Measurements from ENCODE around the gene EHF. TPM values are rescaled to one million over a fixed set of nuclear protein-coding genes. Genes with fewer than 3 reads are reported as not detected.

The EHF gene
- polyA plus RNA-seq, 1 of the 3 experiments (the other 2 are of a cell fraction) = not detected

- H3K27me3 ChIP-seq (ENCODE audit: insufficient read depth) = peaks cover 5% of the 10 kb centered on the region; the same call in 1 of the 2 replicates
- CTCF ChIA-PET = interaction anchor here (0.6 kb wide), 1 partner anchor 12 kb away, joined by 3 read pairs; no protein-coding TSS in a partner anchor
- no peaks in the 10 kb centered on the region for H4K20me1 ChIP-seq (ENCODE audit: insufficient read depth)
- H3K4me1 ChIP-seq (ENCODE audit: control insufficient read depth in 1 of 2, insufficient read depth in 2 of 2, low read depth in 1 of 2, low read length in 1 of 2) = no peaks in the 10 kb centered on the region; a peak in 1 of 4 replicates
- H3K4me2 ChIP-seq = no peak overlapping the region
- no peak overlapping the region for H3K4me3 ChIP-seq (ENCODE audit: low read depth in 2 of 2, low read length in 1 of 2)
- H3K9me3 ChIP-seq = no peaks in the 10 kb centered on the region
- no peak overlapping the region for H3K27ac ChIP-seq (ENCODE audit: low read depth in 2 of 2, low read length in 1 of 2)
- no peak for DNase-seq
- POLR2A ChIA-PET = no interaction called here
- no peak for TF ChIP-seq FOSL2 (IDR thresholded peaks at IDR 0.05; ENCODE audit: borderline replicate concordance, low read depth)
- TF ChIP-seq RCOR1 (IDR thresholded peaks at IDR 0.05; ENCODE audit: low read length) = no peak
- TF ChIP-seq PBX3 (IDR thresholded peaks at IDR 0.05) = no peak
- TF ChIP-seq MXI1 (IDR thresholded peaks at IDR 0.05; ENCODE audit: low read depth, low read length) = no peak
- no peak for TF ChIP-seq JUND (IDR thresholded peaks at IDR 0.05)
- no peak for TF ChIP-seq MEF2A (IDR thresholded peaks at IDR 0.05; ENCODE audit: borderline replicate concordance, low read depth)
- TF ChIP-seq TCF12 (IDR thresholded peaks at IDR 0.05) = no peak
- no peak for TF ChIP-seq NFIC (IDR thresholded peaks at IDR 0.05; ENCODE audit: borderline replicate concordance)
- TF ChIP-seq RFX5 (IDR thresholded peaks at IDR 0.05; ENCODE audit: low read length) = no peak
- TF ChIP-seq CTCF (IDR thresholded peaks at IDR 0.05) = no peak
- no peak for TF ChIP-seq EP300 (IDR thresholded peaks at IDR 0.05; ENCODE audit: borderline replicate concordance in 1 of 2, low read depth in 1 of 2, low read length in 1 of 2)
- TF ChIP-seq SIN3A (IDR thresholded peaks at IDR 0.05; ENCODE audit: borderline replicate concordance, low read depth, low read length) = no peak
- TF ChIP-seq ZBTB33 (IDR thresholded peaks at IDR 0.05; ENCODE audit: borderline replicate concordance, low read depth) = no peak
- H3K36me3 ChIP-seq (replicated peaks in 1 of 2; ENCODE audit: control insufficient read depth in 1 of 2, insufficient read depth in 2 of 2, low read length in 1 of 2) = no peaks in the 10 kb centered on the region
- H3K79me2 ChIP-seq (ENCODE audit: insufficient read depth) = no peaks in the 10 kb centered on the region
- no peaks in the 10 kb centered on the region for H3F3A ChIP-seq (replicated peaks; ENCODE audit: insufficient read depth)
- H2AFZ ChIP-seq (ENCODE audit: low read depth) = no peak overlapping the region
- no peaks in the 10 kb centered on the region for H3K9me2 ChIP-seq
- H3K9ac ChIP-seq = no peak overlapping the region
Observed at GRCh38 chr11:34626393-34626792, 5.5 kb downstream of the EHF start.

GRCh38 chr11:34627197-34627596, 6.3 kb downstream of the EHF start:
- Histone ChIP-seq H4K20me1 (ENCODE audit: insufficient read depth) (no peaks in the 10 kb centered on the region), H3K9ac (no peak overlapping the region), H2AFZ (ENCODE audit: low read depth) (no peak overlapping the region), H3K79me2 (ENCODE audit: insufficient read depth) (no peaks in the 10 kb centered on the region), H3K36me3 (replicated peaks in 1 of 2; ENCODE audit: control insufficient read depth in 1 of 2, insufficient read depth in 2 of 2, low read length in 1 of 2) (no peaks in the 10 kb centered on the region), H3K27me3 (ENCODE audit: insufficient read depth) (peaks cover 5% of the 10 kb centered on the region; the same call in 1 of the 2 replicates), H3K9me3 (no peaks in the 10 kb centered on the region), H3K4me2 (no peak overlapping the region), H3K9me2 (no peaks in the 10 kb centered on the region), H3K4me3 (ENCODE audit: low read depth in 2 of 2, low read length in 1 of 2) (no peak overlapping the region), H3F3A (replicated peaks; ENCODE audit: insufficient read depth) (no peaks in the 10 kb centered on the region), H3K27ac (ENCODE audit: low read depth in 2 of 2, low read length in 1 of 2) (no peak overlapping the region), H3K4me1 (ENCODE audit: control insufficient read depth in 1 of 2, insufficient read depth in 2 of 2, low read depth in 1 of 2, low read length in 1 of 2) (no peaks in the 10 kb centered on the region; a peak in 1 of 4 replicates)
- TF ChIP-seq SIN3A (IDR thresholded peaks at IDR 0.05; ENCODE audit: borderline replicate concordance, low read depth, low read length) (no peak), MAX (IDR thresholded peaks at IDR 0.05; ENCODE audit: low read depth) (no peak)
- no peak for DNase-seq
- CTCF ChIA-PET = no interaction called here
- 20% methylated on average over 1 of the region's 1 CpG for WGBS (ENCODE audit: low lambda C conversion rate)
- POLR2A ChIA-PET = no interaction called here

Measured in SK-N-SH (cell line).